ENCODE measurements around the gene INO80D. TPM values are rescaled to one million over a fixed set of nuclear protein-coding genes. Genes with fewer than 3 reads are reported as not detected.

Gene INO80D
- total RNA-seq, 4 donors from 2014 or later: 11.0 to 28.6 (median 21.2) TPM

DNA sequence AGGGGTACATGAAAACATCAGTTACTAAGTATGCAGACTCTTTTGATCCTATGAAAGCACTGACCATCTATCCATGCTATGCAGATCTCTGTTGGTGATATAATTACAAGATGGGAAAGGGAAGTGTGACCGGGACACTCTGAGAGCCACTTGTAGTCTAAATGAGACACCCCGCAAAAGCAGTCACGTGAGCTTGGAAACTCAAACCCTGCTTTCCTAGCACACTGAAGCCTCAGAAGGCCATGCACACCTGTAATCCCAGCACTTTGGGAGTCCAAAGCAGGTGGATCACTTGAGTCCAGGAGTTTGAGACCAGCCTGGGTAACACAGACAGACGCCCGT, 137.5 kb downstream of the INO80D start:
- Histone ChIP-seq H3K27ac (peak overlapping the region in 1 of 4 donors; percentile 38), H3K27me3 (no peaks in the 10 kb centered on the region), H3K36me3 (no peaks in the 10 kb centered on the region), H3K4me3 (no peak overlapping the region), H3K9me3 (peaks cover 0 to 5% (median 0%) of the 10 kb centered on the region in 3 donors), H3K4me1 (peaks cover 0 to 18% (median 4%) of the 10 kb centered on the region in 3 donors)
- no peak for ATAC-seq
- WGBS, 2 donors (ENCODE audit: low coverage in 1 of 2): 92% methylated on average over 3 of the region's 5 CpGs; no CpG with 5 or more reads in 1 of the 2 donors
- TF ChIP-seq, protein P1, sequence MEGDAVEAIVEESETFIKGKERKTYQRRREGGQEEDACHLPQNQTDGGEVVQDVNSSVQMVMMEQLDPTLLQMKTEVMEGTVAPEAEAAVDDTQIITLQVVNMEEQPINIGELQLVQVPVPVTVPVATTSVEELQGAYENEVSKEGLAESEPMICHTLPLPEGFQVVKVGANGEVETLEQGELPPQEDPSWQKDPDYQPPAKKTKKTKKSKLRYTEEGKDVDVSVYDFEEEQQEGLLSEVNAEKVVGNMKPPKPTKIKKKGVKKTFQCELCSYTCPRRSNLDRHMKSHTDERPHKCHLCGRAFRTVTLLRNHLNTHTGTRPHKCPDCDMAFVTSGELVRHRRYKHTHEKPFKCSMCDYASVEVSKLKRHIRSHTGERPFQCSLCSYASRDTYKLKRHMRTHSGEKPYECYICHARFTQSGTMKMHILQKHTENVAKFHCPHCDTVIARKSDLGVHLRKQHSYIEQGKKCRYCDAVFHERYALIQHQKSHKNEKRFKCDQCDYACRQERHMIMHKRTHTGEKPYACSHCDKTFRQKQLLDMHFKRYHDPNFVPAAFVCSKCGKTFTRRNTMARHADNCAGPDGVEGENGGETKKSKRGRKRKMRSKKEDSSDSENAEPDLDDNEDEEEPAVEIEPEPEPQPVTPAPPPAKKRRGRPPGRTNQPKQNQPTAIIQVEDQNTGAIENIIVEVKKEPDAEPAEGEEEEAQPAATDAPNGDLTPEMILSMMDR (IDR thresholded peaks at IDR 0.05): no peak
- no peak for TF ChIP-seq POLR2AphosphoS5 (IDR thresholded peaks at IDR 0.05)
- no peak for TF ChIP-seq EP300 (IDR thresholded peaks at IDR 0.05)
- no peak for TF ChIP-seq POLR2A (IDR thresholded peaks at IDR 0.05)

GRCh38 chr2:205947621-205948495, 138.1 kb downstream of the INO80D start:
- TF ChIP-seq POLR2AphosphoS5 (IDR thresholded peaks at IDR 0.05) (peak; percentile 31), EP300 (IDR thresholded peaks at IDR 0.05) (no peak), POLR2A (IDR thresholded peaks at IDR 0.05) (no peak)
- TF ChIP-seq, protein P1 (IDR thresholded peaks at IDR 0.05): peak; percentile 90 to 93 (median 92)
- peaks cover 0 to 18% (median 4%) of the 10 kb centered on the region in 3 donors for H3K4me1 ChIP-seq
- H3K4me3 ChIP-seq: no peak overlapping the region
- H3K27ac ChIP-seq: peak overlapping the region in 2 of 4 donors; percentile 19 to 38
- 18 to 19% methylated on average over 13 to 15 of the region's 15 CpGs for WGBS, 2 donors (ENCODE audit: low coverage in 1 of 2)
- H3K9me3 ChIP-seq: peaks cover 0 to 5% (median 0%) of the 10 kb centered on the region in 3 donors
- H3K27me3 ChIP-seq: no peaks in the 10 kb centered on the region
- ATAC-seq: peak; percentile 91
- no peaks in the 10 kb centered on the region for H3K36me3 ChIP-seq

DNA sequence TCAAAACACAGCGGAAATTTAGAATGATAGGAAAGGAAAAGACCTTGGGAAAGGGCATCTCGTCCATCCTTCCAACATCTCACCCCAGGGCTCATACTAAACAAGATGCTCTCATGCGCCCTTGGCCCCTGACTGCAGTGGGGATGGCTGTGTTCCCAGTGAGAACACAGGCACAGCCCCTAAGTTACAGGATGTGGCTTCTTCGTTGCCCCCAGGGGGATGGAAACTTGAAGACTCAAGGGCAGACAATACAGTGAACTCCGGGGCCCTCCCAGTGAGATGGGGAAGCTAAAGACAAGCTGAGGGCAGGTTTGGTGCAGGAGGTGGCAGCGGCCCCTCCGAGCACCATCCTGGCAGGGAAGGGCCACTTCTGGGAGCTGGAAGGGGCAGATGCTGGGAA, 139.7 kb downstream of the INO80D start:
- no peak for ATAC-seq
- Histone ChIP-seq H3K4me1 (peaks cover 0 to 18% (median 4%) of the 10 kb centered on the region in 3 donors), H3K27me3 (no peaks in the 10 kb centered on the region), H3K4me3 (no peak overlapping the region), H3K9me3 (peaks cover 0 to 2% (median 0%) of the 10 kb centered on the region in 3 donors), H3K27ac (no peak overlapping the region), H3K36me3 (no peaks in the 10 kb centered on the region)
- TF ChIP-seq POLR2A (IDR thresholded peaks at IDR 0.05) (no peak), EP300 (IDR thresholded peaks at IDR 0.05) (no peak), POLR2AphosphoS5 (IDR thresholded peaks at IDR 0.05) (no peak)
- TF ChIP-seq, protein P1 (IDR thresholded peaks at IDR 0.05): no peak
- WGBS, 2 donors (ENCODE audit: low coverage in 1 of 2): 50 to 96% methylated on average over 2 to 3 of the region's 7 CpGs

Small RNA genes within 50 kb of the gene (small RNA-seq; reads per million reads assigned to genes)
- gene RF00006 (0 reads per million in 4 donors), gene RF00019 (0 reads per million in 4 donors)

Other genes with a start within 250 kb of the INO80D start
- gene NDUFS1, start 73.3 kb upstream of the INO80D start, total RNA-seq: 100 to 1,000 TPM; 101 to 165 (median 123) TPM
- gene EEF1B2, start 73.7 kb upstream of the INO80D start, total RNA-seq: 100 to 1,000 TPM; 162 to 367 (median 312) TPM
- gene ZDBF2, start 188.5 kb upstream of the INO80D start, total RNA-seq: 10 to 100 TPM; 10.9 to 19.9 (median 13.4) TPM